ENCODE measurements around the gene KRTAP4-7. TPM values are rescaled to one million over a fixed set of nuclear protein-coding genes. Genes with fewer than 3 reads are reported as not detected.

KRTAP4-7 gene
- total and polyA plus RNA-seq, 2 experiments from 2014 or later, result not detected

DNA sequence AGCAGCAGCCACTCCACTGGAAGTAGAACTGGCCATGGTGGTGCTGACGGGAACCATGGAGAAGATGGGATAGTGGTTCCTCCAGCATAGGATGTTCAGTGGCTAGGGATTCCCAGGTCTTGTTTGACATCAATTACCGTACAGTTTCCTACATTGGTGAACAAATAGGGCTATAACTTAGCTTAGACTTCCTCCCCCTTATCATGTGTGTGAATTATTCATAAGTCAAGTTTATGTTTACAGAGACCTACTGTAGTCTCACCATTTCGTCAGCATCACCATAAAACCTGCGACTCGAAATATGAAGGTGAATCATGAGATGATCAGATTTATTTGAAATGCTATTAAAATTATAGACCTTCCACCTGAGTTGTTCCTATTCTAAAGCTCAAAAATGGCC is 25.2 kb upstream of the KRTAP4-7 start:
- H3K4me3 Mint-ChIP-seq, result no peak overlapping the region
- H3K27ac Mint-ChIP-seq, result no peak overlapping the region
- Histone ChIP-seq H3K4me2 (no peak overlapping the region), H3K27me3 (ENCODE audit: insufficient read depth) (no peaks in the 10 kb centered on the region), H3K4me1 (ENCODE audit: insufficient read depth) (0 out of 2 replicates have a peak, but pooled peaks cover 6% of the 10 kb centered on the region), H3K4me3 (no peak overlapping the region), H3K9me2 (ENCODE audit: insufficient read depth) (no peaks in the 10 kb centered on the region), H3K79me2 (replicated peaks; ENCODE audit: insufficient read depth) (no peaks in the 10 kb centered on the region), H3F3A (replicated peaks; ENCODE audit: low read depth) (no peaks in the 10 kb centered on the region), H3K27ac (ENCODE audit: low read depth) (no peak overlapping the region), H2AFZ (no peak overlapping the region), H4K20me1 (replicated peaks; ENCODE audit: insufficient read depth) (no peaks in the 10 kb centered on the region), H3K36me3 (ENCODE audit: insufficient read depth) (no peaks in the 10 kb centered on the region)
- peaks cover 3% of the 10 kb centered on the region; the same call in 1 of the 3 replicates for H3K9me3 Mint-ChIP-seq
- no peaks in the 10 kb centered on the region for H3K27me3 Mint-ChIP-seq (ENCODE audit: insufficient read depth, low read depth, poor library complexity)
- H3K4me1 Mint-ChIP-seq, result peaks cover 6% of the 10 kb centered on the region
- 0 out of 3 replicates have a peak, but pooled peaks cover under 1% of the 10 kb centered on the region for H3K36me3 Mint-ChIP-seq (ENCODE audit: low read depth)
- TF ChIP-seq, protein P1, sequence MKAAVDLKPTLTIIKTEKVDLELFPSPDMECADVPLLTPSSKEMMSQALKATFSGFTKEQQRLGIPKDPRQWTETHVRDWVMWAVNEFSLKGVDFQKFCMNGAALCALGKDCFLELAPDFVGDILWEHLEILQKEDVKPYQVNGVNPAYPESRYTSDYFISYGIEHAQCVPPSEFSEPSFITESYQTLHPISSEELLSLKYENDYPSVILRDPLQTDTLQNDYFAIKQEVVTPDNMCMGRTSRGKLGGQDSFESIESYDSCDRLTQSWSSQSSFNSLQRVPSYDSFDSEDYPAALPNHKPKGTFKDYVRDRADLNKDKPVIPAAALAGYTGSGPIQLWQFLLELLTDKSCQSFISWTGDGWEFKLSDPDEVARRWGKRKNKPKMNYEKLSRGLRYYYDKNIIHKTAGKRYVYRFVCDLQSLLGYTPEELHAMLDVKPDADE (IDR thresholded peaks at IDR 0.05), result no peak
- TF ChIP-seq, protein P2, sequence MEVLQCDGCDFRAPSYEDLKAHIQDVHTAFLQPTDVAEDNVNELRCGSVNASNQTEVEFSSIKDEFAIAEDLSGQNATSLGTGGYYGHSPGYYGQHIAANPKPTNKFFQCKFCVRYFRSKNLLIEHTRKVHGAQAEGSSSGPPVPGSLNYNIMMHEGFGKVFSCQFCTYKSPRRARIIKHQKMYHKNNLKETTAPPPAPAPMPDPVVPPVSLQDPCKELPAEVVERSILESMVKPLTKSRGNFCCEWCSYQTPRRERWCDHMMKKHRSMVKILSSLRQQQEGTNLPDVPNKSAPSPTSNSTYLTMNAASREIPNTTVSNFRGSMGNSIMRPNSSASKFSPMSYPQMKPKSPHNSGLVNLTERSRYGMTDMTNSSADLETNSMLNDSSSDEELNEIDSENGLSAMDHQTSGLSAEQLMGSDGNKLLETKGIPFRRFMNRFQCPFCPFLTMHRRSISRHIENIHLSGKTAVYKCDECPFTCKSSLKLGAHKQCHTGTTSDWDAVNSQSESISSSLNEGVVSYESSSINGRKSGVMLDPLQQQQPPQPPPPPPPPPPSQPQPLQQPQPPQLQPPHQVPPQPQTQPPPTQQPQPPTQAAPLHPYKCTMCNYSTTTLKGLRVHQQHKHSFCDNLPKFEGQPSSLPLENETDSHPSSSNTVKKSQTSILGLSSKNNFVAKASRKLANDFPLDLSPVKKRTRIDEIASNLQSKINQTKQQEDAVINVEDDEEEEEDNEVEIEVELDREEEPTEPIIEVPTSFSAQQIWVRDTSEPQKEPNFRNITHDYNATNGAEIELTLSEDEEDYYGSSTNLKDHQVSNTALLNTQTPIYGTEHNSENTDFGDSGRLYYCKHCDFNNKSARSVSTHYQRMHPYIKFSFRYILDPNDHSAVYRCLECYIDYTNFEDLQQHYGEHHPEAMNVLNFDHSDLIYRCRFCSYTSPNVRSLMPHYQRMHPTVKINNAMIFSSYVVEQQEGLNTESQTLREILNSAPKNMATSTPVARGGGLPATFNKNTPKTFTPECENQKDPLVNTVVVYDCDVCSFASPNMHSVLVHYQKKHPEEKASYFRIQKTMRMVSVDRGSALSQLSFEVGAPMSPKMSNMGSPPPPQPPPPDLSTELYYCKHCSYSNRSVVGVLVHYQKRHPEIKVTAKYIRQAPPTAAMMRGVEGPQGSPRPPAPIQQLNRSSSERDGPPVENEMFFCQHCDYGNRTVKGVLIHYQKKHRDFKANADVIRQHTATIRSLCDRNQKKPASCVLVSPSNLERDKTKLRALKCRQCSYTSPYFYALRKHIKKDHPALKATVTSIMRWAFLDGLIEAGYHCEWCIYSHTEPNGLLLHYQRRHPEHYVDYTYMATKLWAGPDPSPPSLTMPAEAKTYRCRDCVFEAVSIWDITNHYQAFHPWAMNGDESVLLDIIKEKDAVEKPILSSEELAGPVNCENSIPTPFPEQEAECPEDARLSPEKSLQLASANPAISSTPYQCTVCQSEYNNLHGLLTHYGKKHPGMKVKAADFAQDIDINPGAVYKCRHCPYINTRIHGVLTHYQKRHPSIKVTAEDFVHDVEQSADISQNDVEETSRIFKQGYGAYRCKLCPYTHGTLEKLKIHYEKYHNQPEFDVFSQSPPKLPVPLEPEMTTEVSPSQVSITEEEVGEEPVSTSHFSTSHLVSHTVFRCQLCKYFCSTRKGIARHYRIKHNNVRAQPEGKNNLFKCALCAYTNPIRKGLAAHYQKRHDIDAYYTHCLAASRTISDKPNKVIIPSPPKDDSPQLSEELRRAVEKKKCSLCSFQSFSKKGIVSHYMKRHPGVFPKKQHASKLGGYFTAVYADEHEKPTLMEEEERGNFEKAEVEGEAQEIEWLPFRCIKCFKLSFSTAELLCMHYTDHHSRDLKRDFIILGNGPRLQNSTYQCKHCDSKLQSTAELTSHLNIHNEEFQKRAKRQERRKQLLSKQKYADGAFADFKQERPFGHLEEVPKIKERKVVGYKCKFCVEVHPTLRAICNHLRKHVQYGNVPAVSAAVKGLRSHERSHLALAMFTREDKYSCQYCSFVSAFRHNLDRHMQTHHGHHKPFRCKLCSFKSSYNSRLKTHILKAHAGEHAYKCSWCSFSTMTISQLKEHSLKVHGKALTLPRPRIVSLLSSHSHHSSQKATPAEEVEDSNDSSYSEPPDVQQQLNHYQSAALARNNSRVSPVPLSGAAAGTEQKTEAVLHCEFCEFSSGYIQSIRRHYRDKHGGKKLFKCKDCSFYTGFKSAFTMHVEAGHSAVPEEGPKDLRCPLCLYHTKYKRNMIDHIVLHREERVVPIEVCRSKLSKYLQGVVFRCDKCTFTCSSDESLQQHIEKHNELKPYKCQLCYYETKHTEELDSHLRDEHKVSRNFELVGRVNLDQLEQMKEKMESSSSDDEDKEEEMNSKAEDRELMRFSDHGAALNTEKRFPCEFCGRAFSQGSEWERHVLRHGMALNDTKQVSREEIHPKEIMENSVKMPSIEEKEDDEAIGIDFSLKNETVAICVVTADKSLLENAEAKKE (CRISPR knock-in tag; IDR thresholded peaks at IDR 0.05), result no peak
- TF ChIP-seq, protein P3, sequence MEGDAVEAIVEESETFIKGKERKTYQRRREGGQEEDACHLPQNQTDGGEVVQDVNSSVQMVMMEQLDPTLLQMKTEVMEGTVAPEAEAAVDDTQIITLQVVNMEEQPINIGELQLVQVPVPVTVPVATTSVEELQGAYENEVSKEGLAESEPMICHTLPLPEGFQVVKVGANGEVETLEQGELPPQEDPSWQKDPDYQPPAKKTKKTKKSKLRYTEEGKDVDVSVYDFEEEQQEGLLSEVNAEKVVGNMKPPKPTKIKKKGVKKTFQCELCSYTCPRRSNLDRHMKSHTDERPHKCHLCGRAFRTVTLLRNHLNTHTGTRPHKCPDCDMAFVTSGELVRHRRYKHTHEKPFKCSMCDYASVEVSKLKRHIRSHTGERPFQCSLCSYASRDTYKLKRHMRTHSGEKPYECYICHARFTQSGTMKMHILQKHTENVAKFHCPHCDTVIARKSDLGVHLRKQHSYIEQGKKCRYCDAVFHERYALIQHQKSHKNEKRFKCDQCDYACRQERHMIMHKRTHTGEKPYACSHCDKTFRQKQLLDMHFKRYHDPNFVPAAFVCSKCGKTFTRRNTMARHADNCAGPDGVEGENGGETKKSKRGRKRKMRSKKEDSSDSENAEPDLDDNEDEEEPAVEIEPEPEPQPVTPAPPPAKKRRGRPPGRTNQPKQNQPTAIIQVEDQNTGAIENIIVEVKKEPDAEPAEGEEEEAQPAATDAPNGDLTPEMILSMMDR (conservative IDR thresholded peaks at IDR 0.05; ENCODE audit: low read depth in 2 of 2), result no peak
- TF ChIP-seq EZH2phosphoT487 (IDR thresholded peaks at IDR 0.05; ENCODE audit: unreplicated experiment), result no peak
- no peak for TF ChIP-seq JUNB (IDR thresholded peaks at IDR 0.05; ENCODE audit: unreplicated experiment)
- TF ChIP-seq EZH2 (IDR thresholded peaks at IDR 0.05; ENCODE audit: low read depth, unreplicated experiment), result no peak
- TF ChIP-seq ZNF114 (CRISPR knock-in tag; IDR thresholded peaks at IDR 0.05), result no peak
- no peak for TF ChIP-seq NANOG (IDR thresholded peaks at IDR 0.05; ENCODE audit: borderline replicate concordance)
- TF ChIP-seq CREB1 (CRISPR knock-in tag; IDR thresholded peaks at IDR 0.05; ENCODE audit: low read depth), result no peak
- no peak for TF ChIP-seq ZNF331 (CRISPR knock-in tag; IDR thresholded peaks at IDR 0.05; ENCODE audit: low read depth)
- no peak for TF ChIP-seq STAT1 (IDR thresholded peaks at IDR 0.05; ENCODE audit: unreplicated experiment)
- no peak for TF ChIP-seq POLR2AphosphoS5 (IDR thresholded peaks at IDR 0.05; ENCODE audit: low read depth)
- TF ChIP-seq, protein P4, sequence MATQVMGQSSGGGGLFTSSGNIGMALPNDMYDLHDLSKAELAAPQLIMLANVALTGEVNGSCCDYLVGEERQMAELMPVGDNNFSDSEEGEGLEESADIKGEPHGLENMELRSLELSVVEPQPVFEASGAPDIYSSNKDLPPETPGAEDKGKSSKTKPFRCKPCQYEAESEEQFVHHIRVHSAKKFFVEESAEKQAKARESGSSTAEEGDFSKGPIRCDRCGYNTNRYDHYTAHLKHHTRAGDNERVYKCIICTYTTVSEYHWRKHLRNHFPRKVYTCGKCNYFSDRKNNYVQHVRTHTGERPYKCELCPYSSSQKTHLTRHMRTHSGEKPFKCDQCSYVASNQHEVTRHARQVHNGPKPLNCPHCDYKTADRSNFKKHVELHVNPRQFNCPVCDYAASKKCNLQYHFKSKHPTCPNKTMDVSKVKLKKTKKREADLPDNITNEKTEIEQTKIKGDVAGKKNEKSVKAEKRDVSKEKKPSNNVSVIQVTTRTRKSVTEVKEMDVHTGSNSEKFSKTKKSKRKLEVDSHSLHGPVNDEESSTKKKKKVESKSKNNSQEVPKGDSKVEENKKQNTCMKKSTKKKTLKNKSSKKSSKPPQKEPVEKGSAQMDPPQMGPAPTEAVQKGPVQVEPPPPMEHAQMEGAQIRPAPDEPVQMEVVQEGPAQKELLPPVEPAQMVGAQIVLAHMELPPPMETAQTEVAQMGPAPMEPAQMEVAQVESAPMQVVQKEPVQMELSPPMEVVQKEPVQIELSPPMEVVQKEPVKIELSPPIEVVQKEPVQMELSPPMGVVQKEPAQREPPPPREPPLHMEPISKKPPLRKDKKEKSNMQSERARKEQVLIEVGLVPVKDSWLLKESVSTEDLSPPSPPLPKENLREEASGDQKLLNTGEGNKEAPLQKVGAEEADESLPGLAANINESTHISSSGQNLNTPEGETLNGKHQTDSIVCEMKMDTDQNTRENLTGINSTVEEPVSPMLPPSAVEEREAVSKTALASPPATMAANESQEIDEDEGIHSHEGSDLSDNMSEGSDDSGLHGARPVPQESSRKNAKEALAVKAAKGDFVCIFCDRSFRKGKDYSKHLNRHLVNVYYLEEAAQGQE (IDR thresholded peaks at IDR 0.05; ENCODE audit: unreplicated experiment), result no peak
- DNase-seq (ENCODE audit: low spot score), result no peak
- ATAC-seq, result no peak

Measured in GM23338 (cell line).